ENCODE results near the gene CLIC5.

The CLIC5 gene

DNA sequence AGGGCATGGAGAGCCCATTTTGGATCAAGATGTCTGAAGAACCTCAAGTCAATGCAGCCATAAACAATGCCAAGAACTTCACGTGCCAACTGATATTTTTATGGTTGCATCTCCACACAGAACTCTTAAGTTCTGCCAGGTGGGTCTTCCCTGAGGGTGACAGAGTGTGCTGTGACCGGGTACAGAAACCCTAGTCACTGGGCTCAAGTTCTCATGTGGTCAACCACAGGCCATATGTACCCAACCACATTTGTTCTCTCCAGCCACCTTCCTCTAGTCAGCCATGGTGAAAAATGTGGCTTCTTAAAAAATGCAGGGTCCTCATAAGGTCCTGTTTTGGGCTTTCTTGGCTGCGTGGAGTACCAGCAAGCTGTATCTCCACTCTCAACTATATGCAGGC lies 48.9 kb downstream of the CLIC5 start:
- in situ Hi-C loops (cut with MboI; ENCODE audit: low sequenced_read_pairs) = no loop called here

DNA sequence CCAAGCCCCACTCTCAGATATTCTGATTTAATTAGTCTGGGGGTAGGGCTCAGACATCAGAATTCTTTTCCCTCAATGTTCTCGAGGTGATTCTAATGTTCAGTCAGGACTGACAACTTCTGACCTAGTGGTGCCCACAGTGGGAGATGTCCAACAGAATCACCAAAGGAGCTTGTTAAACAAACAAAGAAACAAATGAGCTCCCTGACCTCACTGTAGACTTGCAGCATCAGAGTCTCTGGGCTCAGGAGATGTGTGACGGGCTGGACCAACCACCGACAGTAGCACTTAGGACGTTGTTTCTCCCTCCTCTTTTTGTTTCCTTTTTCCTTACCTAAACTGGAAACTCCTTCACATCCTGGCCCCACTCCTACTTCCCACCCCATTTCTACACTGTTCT lies 49.3 kb downstream of the CLIC5 start:
- in situ Hi-C loops (cut with MboI; ENCODE audit: low sequenced_read_pairs) = no loop called here

- in situ Hi-C loops (cut with MboI; ENCODE audit: low sequenced_read_pairs) = no loop called here
These were observed 49.9 kb downstream of the CLIC5 start for GRCh38 chr6:45965792-45966191.

GRCh38 chr6:45965007-45965406 lies 50.7 kb downstream of the CLIC5 start:
- in situ Hi-C loops (cut with MboI; ENCODE audit: low sequenced_read_pairs) = no loop called here

DNA sequence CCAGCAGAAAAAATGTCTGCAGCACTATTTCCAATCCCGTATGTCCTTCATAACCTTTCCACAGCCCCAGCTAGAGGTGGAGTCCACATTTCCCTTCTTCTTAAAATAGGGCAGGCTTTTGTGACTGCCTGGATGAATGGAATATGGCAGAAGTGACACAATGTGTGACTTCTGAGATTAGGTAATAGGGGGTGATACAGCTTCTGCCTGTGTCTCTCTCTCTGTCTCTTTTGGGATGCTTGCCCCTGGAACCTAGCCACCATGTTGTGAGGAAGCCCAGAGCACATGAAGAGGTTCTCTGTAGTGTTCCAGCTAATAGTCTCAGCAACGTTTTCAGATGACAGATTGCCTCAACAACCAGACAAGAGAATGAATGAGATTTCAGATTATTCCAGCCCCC lies 51.4 kb downstream of the CLIC5 start:
- in situ Hi-C loops (cut with MboI; ENCODE audit: low sequenced_read_pairs) = no loop called here

- in situ Hi-C loops (cut with MboI; ENCODE audit: low sequenced_read_pairs) = no loop called here
These were observed 51.8 kb downstream of the CLIC5 start for GRCh38 chr6:45963896-45964295.

DNA sequence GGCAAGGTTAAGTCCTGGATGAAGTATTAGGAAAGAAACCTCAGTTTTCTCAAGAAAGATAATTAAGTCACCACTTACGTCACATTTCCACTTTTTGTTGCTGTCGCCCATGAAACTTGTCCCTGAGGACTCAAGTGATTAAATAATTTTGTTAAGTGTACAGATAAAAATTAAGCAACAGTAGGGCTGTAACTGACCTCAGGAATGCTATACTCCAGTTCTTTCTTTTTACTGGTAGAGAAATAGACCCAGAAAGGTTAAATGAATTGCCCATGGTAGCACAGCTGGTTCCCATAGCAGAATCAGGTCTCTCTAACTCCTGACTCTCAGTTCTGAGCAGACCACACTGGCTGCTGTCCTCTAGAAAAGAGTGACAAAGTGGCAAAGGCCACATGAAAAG lies 54.5 kb downstream of the CLIC5 start:
- in situ Hi-C loops (cut with MboI; ENCODE audit: low sequenced_read_pairs) = no loop called here

DNA sequence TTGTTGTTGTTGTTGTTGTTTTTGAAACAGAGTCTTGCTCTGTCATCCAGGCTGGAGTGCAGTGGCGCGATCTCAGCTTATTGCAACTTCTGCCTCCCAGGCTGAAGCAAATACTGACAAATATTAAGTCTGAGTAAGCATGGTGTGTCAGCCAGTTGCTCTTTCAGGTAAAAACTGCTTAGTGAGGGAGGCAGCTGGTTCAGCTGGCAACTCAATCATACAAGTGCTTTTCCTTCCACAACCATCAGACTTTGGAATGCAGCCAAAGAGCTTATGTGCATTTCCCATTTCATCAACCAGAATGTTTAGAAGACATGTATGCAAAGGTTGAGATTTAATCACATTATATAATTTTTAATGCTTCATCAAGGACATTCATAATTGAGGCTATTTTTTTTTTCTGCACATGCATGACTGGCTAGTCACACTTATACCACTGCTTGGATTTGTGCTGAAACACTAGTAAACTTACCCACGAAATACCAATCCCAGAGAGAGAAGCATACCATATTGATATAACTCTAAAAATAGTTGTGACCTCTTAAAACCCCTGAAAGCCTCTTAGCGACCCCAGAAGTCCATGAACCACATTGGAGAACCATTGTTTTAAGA lies 56.0 kb downstream of the CLIC5 start:
- in situ Hi-C loops (cut with MboI; ENCODE audit: low sequenced_read_pairs) = no loop called here

DNA sequence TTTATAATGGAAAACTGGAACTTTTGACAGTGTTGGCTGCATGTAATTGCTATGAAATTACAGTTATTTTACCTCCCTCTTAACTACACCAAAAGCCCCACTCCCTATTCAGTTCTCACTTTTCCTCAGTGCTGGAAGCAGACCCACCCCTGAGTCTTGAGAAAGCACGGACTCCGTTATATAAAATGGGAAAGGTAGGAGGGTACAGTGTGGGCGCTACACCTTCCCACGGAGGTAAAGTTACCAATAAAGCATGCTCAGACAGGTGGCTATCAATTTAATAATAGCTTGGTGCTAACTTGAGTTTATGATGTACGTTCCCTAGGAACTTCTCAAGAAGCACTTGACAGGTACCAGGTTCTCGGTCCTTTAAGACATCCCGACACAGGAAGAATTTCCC lies 59.0 kb downstream of the CLIC5 start:
- in situ Hi-C loops (cut with MboI; ENCODE audit: low sequenced_read_pairs) = no loop called here

GRCh38 chr6:45956176-45956575 lies 59.5 kb downstream of the CLIC5 start:
- in situ Hi-C loops (cut with MboI; ENCODE audit: low sequenced_read_pairs) = no loop called here

DNA sequence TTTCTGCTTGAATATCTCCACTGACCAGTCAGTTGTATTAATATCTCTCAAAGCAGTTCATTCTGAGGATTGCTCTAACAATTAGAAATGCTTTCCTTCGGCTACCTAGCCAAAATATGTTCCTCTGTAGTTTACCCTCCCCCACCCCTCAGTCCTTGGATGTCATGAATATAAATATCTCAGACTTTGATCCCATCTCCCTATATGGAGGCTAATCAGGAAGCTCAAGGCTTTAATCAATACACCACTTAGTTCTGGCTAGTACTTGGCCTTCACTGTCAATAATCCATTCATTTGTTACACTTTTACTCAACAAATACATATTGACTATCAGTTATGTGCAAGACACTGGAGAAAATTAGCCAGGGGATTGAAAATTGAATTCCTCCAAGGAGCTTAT lies 60.1 kb downstream of the CLIC5 start:
- in situ Hi-C loops (cut with MboI; ENCODE audit: low sequenced_read_pairs) = no loop called here

DNA sequence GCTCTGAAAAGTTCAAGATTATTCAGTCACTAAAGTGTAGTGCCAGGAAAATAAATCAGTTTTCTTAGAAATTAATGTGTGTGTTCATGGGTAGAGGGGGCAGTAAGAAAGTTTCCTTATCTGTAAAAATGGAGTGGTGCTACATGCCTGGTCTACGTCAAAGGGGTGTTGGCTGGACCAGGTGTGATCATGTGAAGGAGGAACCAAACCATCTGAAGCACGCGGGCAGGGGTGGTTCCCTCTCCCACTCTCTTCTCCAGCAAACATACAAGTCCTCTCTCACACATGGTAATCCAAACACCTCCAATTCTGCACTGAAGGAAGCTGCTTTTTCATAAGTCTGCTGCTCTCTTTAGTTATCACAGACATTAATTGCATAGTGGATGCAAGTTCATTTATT lies 63.1 kb downstream of the CLIC5 start:
- in situ Hi-C loops (cut with MboI; ENCODE audit: low sequenced_read_pairs) = no loop called here

GRCh38 chr6:45952168-45952529 lies 63.5 kb downstream of the CLIC5 start:
- in situ Hi-C loops (cut with MboI; ENCODE audit: low sequenced_read_pairs) = no loop called here

DNA sequence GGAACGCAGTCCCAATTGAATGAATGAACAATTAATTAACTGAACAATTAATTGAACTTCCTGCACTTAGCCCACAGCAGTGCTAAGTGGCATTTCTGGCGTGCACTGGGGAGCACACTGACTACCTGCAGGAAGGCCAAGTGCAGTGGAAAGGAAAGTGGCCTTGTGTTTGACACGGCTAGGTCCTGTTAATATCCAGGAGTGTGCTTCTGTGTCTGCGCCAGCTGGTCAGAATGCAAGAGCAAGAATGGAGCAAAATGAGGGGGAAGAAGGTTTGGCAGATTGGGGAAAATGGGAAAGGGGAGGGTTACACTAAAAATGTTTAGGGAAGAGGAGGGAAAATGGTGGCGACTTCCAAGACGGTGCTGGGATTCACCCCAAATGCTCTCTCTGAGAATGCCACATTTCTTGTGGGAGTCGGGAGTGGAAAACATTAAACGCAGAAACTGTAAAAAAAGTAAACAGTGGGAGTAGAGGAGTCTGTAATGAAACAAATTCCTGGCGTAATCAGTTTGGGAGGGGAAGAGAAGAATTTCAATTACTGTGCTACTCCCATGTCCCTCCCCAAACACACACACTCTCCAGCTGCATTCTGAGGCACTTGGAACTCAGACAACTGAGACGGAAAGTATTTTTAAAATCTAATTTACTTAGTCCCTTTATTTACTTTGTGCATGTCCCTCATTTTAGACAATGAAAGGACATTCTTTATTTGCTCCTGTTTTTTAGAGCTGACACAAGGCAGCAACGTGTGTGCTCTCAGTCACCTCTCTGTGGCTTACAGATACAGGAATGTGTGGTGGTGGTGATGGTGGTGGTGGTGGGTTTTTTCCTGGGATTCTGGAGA lies 64.1 kb downstream of the CLIC5 start:
- in situ Hi-C loops (cut with MboI; ENCODE audit: low sequenced_read_pairs) = no loop called here

DNA sequence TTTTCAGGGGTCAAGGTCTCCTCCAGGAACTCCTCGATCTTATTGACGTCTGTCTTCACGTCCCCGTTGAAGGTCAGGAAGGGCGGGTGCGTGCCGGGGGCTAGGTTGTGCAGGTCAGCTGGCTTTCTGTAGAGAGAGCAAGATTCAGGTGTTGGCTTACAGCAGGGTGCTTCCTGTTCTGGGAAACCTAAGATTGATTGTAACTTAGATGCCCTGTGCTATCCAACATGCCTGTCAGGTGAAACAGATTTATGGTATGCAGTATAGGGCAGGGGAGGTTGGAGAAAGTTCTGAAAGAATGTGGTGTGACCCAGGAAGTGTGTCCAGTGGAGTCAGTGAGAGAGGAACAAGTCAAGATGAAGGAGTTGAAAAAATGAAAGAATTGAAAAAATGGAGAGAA lies 66.4 kb downstream of the CLIC5 start:
- in situ Hi-C loops (cut with MboI; ENCODE audit: low sequenced_read_pairs) = no loop called here

DNA sequence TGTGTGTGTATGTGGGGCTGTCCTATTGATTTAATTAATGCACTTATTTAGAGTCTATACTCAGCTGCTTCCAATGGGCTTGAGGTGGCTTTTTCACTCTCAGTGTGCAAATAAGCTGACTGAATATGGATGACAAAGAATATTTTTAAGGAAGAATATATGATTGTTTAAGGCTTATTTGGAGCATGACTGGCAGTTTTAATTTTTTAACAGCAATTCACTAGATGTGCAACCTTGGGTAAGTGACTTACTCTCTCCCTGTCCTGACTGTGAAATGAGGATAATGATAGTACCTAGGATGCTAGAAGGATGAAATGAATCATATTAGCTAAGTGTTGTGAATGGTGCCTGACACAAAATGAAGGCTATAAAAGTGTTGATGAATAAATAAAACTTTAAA lies 67.9 kb downstream of the CLIC5 start:
- in situ Hi-C loops (cut with MboI; ENCODE audit: low sequenced_read_pairs) = no loop called here

DNA sequence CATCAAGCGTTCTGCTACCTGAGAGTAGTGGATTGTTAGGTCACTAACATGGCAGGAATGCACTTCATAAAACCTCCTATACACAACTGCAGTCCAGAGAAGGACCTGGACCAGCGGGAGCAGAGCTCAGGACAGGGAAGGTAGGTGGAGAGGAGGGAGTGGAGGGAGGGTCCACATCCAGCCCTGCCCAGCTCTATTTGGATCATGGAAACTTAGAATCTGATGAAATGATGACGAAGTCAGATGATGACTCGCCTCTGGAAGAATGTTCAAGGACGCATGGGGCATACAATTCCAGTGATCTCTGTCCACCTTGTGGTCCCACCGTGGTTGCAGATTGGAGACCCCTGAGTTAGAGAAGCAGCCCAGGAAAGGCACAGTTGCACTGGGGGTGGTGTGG lies 68.8 kb downstream of the CLIC5 start:
- in situ Hi-C loops (cut with MboI; ENCODE audit: low sequenced_read_pairs) = no loop called here

DNA sequence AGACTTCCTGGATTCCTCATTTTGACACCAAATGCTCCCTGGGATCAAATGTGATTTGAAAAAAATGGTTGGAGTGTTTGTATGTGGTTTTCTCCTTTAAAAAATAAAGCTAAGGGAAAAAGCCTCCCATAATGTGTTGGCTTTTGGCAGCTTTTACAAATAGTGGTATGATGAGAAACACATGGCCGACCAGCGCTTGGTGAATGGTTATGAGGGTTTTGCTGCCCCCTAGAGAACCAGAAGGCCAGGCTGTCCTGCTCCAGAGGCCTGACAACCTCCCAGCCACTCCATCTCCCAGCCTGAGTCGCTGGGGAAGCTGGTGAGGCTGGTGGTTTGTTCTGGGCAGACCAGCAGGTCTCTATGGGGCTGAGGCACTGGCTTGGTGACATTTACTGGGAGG lies 69.3 kb downstream of the CLIC5 start:
- in situ Hi-C loops (cut with MboI; ENCODE audit: low sequenced_read_pairs) = no loop called here

- in situ Hi-C loops (cut with MboI; ENCODE audit: low sequenced_read_pairs) = no loop called here
These were observed 72.7 kb downstream of the CLIC5 start for GRCh38 chr6:45942953-45943352.

- in situ Hi-C loops (cut with MboI; ENCODE audit: low sequenced_read_pairs) = no loop called here
These were observed 81.8 kb downstream of the CLIC5 start for GRCh38 chr6:45933855-45934254.

GRCh38 chr6:45931232-45931631 lies 84.4 kb downstream of the CLIC5 start:
- in situ Hi-C loops (cut with MboI; ENCODE audit: low sequenced_read_pairs) = no loop called here

GRCh38 chr6:45930420-45931040 lies 85.1 kb downstream of the CLIC5 start:
- in situ Hi-C loops (cut with MboI; ENCODE audit: low sequenced_read_pairs) = no loop called here

Measured in hTERT RPE-1 (cell line).